GM12878 (cell line): ENCODE data around the gene SNAPIN.

ENCODE experiments used
- ESRRA ChIP-seq: IDR thresholded peaks from 2 replicates; pipeline ENCODE4 v1.6.1; 2012; ENCODE audit warnings: mild to moderate bottlenecking, low read length, improper control_type of control experiment
- EZH2 ChIP-seq: IDR thresholded peaks from 2 replicates; pipeline ENCODE4 v1.6.1; 2012; ENCODE audit warnings: low read depth, mild to moderate bottlenecking, control low read depth, inconsistent platforms, low read length, borderline replicate concordance; ENCODE audit not compliant: control insufficient read depth
- NRF1 ChIP-seq: conservative IDR thresholded peaks from 2 replicates; pipeline ENCODE4 v1.6.1; 2011; ENCODE audit warnings: mild to moderate bottlenecking, low read depth, low read length, improper control_type of control experiment
- TF ChIP-seq, protein P1 (sequence below), 3 experiments: IDR thresholded peaks in 2 of 3; conservative IDR thresholded peaks in 1 of 3; 2 replicates each; pipeline ENCODE4 v1.5.1; 2011; ENCODE audit warnings: low read depth in 3 of 3, low read length in 3 of 3, mild to moderate bottlenecking in 3 of 3, control low read depth in 2 of 3, moderate library complexity in 2 of 3, inconsistent platforms in 1 of 3, mixed read lengths in 1 of 3; ENCODE audit not compliant: control insufficient read depth in 2 of 3, insufficient read depth in 1 of 3; ENCODE audit errors: extremely low read depth in 1 of 3

DNA sequence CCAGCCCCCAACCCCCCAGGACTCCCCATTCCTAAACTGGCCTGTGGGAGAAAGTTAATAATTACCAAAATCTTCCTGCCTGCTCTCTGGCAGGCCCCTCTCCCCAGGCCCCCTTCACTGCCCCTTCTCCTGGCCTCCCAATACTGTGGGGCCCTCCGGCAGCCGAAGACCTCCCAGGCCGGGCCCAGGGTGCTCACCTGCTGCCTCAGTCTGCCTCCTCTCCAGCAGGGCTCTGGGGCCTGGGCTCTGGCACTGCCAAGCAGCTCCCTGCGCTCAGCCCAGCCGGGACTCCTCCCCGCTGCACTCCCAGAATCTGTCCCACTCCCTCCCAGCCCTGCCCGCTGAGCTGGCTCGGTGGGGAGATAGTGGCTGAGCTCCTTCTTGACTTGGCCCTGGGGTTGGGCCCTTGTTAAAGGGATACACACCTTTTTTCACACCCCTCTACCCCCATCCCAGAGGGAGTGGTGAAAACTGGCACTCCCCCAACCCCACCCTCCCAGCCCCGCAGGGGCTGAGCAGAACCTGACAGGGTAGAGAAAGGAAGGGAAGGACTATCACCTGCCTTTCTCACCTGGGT is 45.7 kb upstream of the SNAPIN start, which contains the start of gene S100A16:
- TF ChIP-seq ESRRA (no peak), NRF1 (no peak), EZH2 (no peak)
- TF ChIP-seq, protein P1, sequence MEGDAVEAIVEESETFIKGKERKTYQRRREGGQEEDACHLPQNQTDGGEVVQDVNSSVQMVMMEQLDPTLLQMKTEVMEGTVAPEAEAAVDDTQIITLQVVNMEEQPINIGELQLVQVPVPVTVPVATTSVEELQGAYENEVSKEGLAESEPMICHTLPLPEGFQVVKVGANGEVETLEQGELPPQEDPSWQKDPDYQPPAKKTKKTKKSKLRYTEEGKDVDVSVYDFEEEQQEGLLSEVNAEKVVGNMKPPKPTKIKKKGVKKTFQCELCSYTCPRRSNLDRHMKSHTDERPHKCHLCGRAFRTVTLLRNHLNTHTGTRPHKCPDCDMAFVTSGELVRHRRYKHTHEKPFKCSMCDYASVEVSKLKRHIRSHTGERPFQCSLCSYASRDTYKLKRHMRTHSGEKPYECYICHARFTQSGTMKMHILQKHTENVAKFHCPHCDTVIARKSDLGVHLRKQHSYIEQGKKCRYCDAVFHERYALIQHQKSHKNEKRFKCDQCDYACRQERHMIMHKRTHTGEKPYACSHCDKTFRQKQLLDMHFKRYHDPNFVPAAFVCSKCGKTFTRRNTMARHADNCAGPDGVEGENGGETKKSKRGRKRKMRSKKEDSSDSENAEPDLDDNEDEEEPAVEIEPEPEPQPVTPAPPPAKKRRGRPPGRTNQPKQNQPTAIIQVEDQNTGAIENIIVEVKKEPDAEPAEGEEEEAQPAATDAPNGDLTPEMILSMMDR (IDR thresholded peaks at IDR 0.05 in 2 of 3, conservative IDR thresholded peaks at IDR 0.05 in 1 of 3; ENCODE audit: control insufficient read depth in 2 of 3, extremely low read depth in 1 of 3, insufficient read depth in 1 of 3, low read depth in 3 of 3, low read length in 3 of 3) = no peak
